Body of pancreas (tissue), 4 donors: ENCODE results near the gene SPDYE6. TPM values are rescaled to one million over a fixed set of nuclear protein-coding genes. Genes with fewer than 3 reads are reported as not detected.
"Not testable (repeated sequence)": the region's sequence is repeated elsewhere in the genome, so short reads cannot be mapped to it uniquely, and the experiment has no call there.

Experiments
- ATAC-seq: fragments of 150-250 bp; one replicate; pipeline ENCODE4 v1.9.1; 2016
- DNase-seq, 4 donors: peaks; one replicate each; pipeline ENCODE4 v3.0.0-alpha.2; 2019
- H3K27ac ChIP-seq, 4 donors: fragments of 200-600 bp; sonication (generic); 1 replicate in 3 of 4; 2 replicates in 1 of 4; pipeline versions ENCODE4 v1.5.1 to v1.6.1; 2016 to 2019; ENCODE audit warnings: mild to moderate bottlenecking in 1 of 4, mixed read lengths in 1 of 4, moderate library complexity in 1 of 4
- H3K27me3 ChIP-seq, 2 donors: fragments of 200-600 bp; sonication (generic); one replicate each; pipeline ENCODE4 v1.6.0; 2016; ENCODE audit warnings: mild to moderate bottlenecking in 1 of 2
- H3K36me3 ChIP-seq, 2 donors: fragments of 200-600 bp; sonication (generic); replicated peaks in 1 of 2; 2 replicates each; pipeline ENCODE4 v1.5.1; 2016; ENCODE audit warnings: low read depth in 2 of 2; ENCODE audit not compliant: insufficient read depth in 1 of 2
- H3K4me1 ChIP-seq: fragments of 200-600 bp; sonication (generic); one replicate; pipeline ENCODE4 v1.6.0; 2016
- H3K4me3 ChIP-seq, 2 donors: fragments of 200-600 bp; sonication (generic); 1 replicate in 1 of 2; 2 replicates in 1 of 2; pipeline ENCODE4 v1.5.1; 2016 to 2019
- H3K9me3 ChIP-seq, 3 donors: fragments of 200-600 bp; sonication (generic); 1 replicate in 2 of 3; 2 replicates in 1 of 3; pipeline ENCODE4 v1.5.1; 2016
- POLR2A ChIP-seq, 3 donors: fragments of 450-650 bp; IDR thresholded peaks; one replicate each; pipeline ENCODE4 v1.6.1; 2016; ENCODE audit warnings: antibody characterized with exemption in 3 of 3, mild to moderate bottlenecking in 2 of 3
- WGBS, 2 donors: methylation state at CpG; one replicate each; pipeline ENCODE4 v1.1.5; 2017; 5-methylcytosine and 5-hydroxymethylcytosine counted together
- intact Hi-C: fragments of 100-400 bp; cut with DNase I; formaldehyde crosslinking; loops from one replicate; pipeline ENCODE4 v1.15.1; 2023
- total RNA-seq, 2 donors: library from RNA; depleted of rRNA; stranded (reverse); fragments of >200 nt; gene quantifications; one replicate each; pipeline ENCODE4 v1.1.0, GENCODE V29; 2016
- TF ChIP-seq, protein P1 (sequence below), 7 experiments: fragments of 450-650 bp in 4 of 7; fragments of 200-600 bp in 3 of 7; sonication (generic) in 3 of 7; IDR thresholded peaks; one replicate each; pipeline ENCODE4 v1.5.1; 2016 to 2019; ENCODE audit warnings: antibody characterized with exemption in 7 of 7

SPDYE6 gene
- total RNA-seq, 2 donors from 2014 or later: not detected

DNA sequence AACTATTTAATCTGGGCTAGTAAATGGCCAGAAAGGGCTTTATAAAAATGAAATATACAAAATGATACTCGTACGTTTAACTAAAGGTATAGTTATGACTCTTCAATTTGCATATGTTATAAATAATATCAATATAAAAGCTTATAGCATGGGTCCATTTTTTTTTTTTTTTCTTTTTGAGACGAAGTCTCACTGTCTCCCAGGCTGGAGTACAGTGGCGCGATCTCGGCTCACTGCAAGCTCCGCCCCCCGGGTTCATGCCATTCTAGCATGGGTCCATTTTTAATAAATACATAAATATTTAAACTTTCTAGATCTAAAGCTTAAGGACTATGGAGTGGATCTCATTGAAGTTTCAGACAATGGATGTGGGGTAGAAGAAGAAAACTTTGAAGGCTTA, 19.2 kb downstream of the SPDYE6 start:
- H3K36me3 ChIP-seq, DNase-seq, H3K27ac ChIP-seq, H3K4me3 ChIP-seq, ATAC-seq, H3K9me3 ChIP-seq, H3K4me1 ChIP-seq, H3K27me3 ChIP-seq, intact Hi-C loops: not testable (repeated sequence)
- WGBS, 2 donors: 71% methylated on average over 5 of the region's 8 CpGs; no CpG with 5 or more reads in 1 of the 2 donors

DNA sequence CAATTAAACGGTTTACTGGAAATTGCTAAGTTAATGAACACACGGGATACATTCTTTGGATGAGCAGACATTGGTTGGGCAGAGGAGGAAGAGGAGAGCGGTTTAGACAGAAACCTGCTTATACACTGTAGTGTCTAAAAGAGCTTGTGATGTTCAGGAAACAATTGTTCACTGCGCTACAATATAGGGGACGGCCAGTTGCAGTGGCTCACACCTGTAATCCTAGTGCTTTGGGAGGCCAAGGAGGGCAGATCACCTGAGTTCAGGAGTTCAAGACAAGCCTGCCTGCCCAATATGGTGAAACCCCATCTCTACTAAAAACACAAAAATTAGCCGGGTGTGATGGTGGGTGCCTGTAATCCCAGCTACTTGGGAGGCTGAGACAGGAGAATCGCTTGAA, 20.7 kb downstream of the SPDYE6 start:
- intact Hi-C loops, ATAC-seq, H3K27ac ChIP-seq, H3K4me1 ChIP-seq, H3K27me3 ChIP-seq, H3K4me3 ChIP-seq, H3K9me3 ChIP-seq, H3K36me3 ChIP-seq, DNase-seq: not testable (repeated sequence)
- 76 to 82% methylated on average over 7 of the region's 7 CpGs for WGBS, 2 donors

DNA sequence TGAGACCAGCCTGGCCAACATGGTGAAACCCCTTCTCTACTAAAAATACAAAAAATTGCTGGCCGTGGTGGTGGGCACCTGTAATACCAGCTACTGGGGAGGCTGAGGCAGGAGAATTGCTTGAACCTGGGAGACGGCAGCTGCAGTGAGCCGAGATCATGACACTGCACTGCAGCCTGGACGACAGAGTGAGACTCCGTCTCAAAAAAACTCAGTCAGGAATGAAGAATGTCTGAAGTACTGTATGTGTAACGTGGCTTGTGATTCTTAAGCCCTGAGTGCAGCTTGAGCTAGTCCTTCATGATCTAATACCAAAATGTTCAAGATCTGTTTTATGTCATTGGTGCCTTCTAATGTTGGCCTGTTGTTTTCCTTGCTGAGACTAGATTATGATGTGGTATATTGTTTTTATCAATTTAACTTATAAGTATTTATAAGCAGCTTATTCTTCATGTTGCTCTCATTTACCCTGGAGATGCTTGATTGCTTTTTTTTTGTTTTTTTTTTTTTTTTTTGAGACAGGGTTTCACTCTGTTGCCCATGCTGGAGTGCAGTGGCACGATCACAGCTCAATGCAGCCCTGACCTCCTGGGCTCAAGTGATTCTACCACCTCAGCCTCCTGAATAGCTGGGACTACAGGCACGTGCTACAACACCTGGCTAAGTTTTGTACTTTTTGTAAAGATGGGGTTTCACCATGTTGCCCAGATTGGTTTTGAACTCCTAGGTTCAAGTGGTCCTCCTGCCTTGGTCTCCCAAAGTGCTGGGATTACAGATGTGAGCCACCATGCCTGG, 25.4 kb downstream of the SPDYE6 start:
- ATAC-seq, H3K4me3 ChIP-seq, H3K27me3 ChIP-seq, intact Hi-C loops, DNase-seq, H3K36me3 ChIP-seq, H3K4me1 ChIP-seq, H3K27ac ChIP-seq, H3K9me3 ChIP-seq: not testable (repeated sequence)
- 77 to 79% methylated on average over 8 of the region's 8 CpGs for WGBS, 2 donors

DNA sequence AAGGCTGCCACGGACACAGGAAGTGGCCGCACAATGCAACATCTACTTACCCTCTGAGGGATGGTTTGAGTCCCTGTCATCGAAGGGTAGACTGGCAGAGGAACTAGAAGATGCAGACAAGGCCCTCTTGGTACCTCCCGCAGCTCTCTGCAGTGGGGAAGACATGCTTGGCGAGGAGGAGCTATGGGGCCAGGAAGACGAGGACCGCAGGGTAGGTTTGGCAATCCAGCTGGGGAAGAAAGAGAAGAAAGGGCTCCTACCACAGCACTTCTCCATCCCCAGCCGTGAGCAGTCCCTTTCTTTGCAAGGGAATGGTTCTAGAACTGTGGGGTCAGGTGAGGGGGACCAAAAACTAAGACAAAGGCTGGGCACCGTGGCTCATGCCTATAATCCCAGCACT, 26.9 kb downstream of the SPDYE6 start:
- H3K27ac ChIP-seq, ATAC-seq: not testable (repeated sequence)
- 59 to 73% methylated on average over 6 to 8 of the region's 9 CpGs for WGBS, 2 donors

DNA sequence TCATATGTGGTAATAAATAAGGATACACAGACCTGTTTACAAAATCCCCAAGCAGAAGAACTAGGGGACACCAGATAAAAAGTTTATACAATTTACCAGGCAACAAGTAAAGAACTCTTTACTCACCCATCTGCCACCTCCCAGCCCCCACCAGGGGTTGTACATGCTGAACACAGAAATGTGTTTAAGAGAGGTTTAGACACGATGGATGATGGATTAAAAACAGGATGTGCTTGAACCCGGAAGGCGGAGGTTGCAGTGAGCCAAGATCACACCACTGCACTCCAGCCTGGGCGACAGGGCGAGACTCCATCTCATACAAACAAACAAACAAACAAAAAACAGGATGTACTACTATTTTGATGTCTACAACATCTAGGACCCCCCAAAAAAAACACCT, 27.4 kb downstream of the SPDYE6 start:
- DNase-seq, H3K27ac ChIP-seq, H3K27me3 ChIP-seq, H3K9me3 ChIP-seq, H3K36me3 ChIP-seq, intact Hi-C loops, ATAC-seq, H3K4me3 ChIP-seq, H3K4me1 ChIP-seq: not testable (repeated sequence)
- WGBS, 2 donors: 55% methylated on average over 4 of the region's 5 CpGs; no CpG with 5 or more reads in 1 of the 2 donors

More for the DNA sequence above, 26.9 kb downstream of the SPDYE6 start:
- H3K36me3 ChIP-seq, H3K9me3 ChIP-seq, H3K27me3 ChIP-seq, intact Hi-C loops, DNase-seq, H3K4me3 ChIP-seq, H3K4me1 ChIP-seq: not testable (repeated sequence)

DNA sequence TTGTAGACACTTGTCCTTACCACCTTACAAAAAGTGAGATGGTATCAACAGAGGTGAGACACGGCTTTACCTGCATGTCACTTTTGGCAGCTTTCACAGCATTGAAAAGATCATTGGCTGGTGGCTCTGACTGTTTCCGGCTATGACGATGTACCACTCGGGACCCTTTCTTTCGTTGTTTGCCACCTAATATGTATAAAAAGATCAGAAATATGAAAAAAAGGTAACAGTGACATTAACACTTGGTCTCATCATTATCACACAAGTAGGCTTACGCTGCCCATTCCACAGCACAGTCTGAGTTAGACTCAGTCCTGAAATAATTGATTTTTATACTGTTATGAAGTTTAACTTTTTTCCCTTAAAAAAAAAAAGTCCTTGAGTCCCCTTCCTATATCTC, 29.1 kb downstream of the SPDYE6 start:
- 57 to 62% methylated on average over 6 of the region's 6 CpGs for WGBS, 2 donors
- H3K4me3 ChIP-seq, H3K27me3 ChIP-seq, H3K27ac ChIP-seq, H3K36me3 ChIP-seq, ATAC-seq, DNase-seq, H3K9me3 ChIP-seq, H3K4me1 ChIP-seq, intact Hi-C loops: not testable (repeated sequence)

DNA sequence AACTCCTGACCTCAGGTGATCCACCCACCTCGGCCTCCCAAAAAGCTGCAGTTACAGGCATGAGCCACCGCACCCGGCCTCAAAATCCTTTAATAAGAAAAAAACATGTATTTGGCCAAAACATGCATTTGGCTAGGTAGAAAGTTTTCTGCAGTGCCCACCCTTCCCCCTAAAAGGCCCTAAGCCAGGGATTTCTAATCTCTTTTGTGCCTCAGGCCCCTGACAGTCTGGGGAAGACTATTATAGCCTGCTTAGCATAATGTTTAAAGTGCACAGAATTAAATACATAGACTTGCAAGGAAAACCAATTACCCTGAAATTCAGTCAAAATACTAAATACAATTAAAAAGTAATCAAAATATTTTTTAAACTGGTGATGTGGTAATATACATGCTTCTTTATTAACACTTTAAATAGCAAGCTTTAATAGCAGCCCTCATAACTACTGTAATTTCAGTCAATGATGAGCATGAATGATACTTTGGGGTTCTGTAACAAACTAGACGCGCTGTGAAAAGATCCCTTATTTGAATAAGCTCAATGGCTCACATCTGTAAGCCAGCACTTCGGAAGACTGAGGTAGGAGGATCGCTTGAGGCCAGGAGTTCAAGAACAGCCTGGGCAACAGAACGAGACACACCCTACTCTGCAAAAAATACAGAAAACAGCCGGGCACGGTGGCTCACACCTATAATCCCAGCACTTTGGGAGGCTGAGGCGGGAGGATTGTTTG, 29.9 kb downstream of the SPDYE6 start:
- H3K36me3 ChIP-seq: no peaks in the 10 kb centered on the region
- 81 to 89% methylated on average over 10 to 11 of the region's 11 CpGs for whole genome bisulfite sequencing, 2 donors
- H3K4me3 ChIP-seq: no peak overlapping the region
- H3K9me3 ChIP-seq: no peaks in the 10 kb centered on the region
- no peak for TF ChIP-seq POLR2A (IDR thresholded peaks at IDR 0.05)
- TF ChIP-seq, protein P1, sequence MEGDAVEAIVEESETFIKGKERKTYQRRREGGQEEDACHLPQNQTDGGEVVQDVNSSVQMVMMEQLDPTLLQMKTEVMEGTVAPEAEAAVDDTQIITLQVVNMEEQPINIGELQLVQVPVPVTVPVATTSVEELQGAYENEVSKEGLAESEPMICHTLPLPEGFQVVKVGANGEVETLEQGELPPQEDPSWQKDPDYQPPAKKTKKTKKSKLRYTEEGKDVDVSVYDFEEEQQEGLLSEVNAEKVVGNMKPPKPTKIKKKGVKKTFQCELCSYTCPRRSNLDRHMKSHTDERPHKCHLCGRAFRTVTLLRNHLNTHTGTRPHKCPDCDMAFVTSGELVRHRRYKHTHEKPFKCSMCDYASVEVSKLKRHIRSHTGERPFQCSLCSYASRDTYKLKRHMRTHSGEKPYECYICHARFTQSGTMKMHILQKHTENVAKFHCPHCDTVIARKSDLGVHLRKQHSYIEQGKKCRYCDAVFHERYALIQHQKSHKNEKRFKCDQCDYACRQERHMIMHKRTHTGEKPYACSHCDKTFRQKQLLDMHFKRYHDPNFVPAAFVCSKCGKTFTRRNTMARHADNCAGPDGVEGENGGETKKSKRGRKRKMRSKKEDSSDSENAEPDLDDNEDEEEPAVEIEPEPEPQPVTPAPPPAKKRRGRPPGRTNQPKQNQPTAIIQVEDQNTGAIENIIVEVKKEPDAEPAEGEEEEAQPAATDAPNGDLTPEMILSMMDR (IDR thresholded peaks at IDR 0.05): no peak
- no peak overlapping the region for H3K27ac ChIP-seq
- no peaks in the 10 kb centered on the region for H3K4me1 ChIP-seq
- no peak for ATAC-seq
- DNase-seq: no peak
- intact Hi-C loops: no loop called here
- no peaks in the 10 kb centered on the region for H3K27me3 ChIP-seq

DNA sequence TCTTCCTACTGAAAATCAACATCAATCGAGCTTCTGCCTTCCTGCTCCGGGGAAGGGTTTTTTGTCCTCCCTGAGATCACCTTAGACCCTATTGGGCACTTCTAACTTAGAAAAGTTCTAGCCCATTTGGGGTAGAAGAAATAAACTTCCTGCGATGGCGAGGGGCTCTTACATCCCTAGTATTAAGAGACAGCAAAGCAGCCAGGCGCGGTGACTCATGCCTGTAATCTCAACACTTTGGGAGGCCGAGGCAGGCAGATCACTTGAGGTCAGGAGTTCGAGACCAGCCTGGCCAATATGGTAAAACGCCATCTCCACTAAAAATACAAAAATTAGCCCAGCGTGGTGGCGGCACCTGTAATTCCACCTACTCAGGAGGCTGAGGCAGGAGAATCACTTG, 31.1 kb downstream of the SPDYE6 start:
- WGBS, 2 donors: 80 to 84% methylated on average over 10 to 11 of the region's 11 CpGs
- not testable (repeated sequence) for ATAC-seq

More for the DNA sequence above, 31.1 kb downstream of the SPDYE6 start:
- H3K27ac ChIP-seq, H3K9me3 ChIP-seq, H3K4me3 ChIP-seq, H3K27me3 ChIP-seq, DNase-seq, intact Hi-C loops, H3K4me1 ChIP-seq, H3K36me3 ChIP-seq: not testable (repeated sequence)
